HG02763 (cell line): Measurements from ENCODE around the gene GLCCI1.
"Not testable (repeated sequence)": the region's sequence is repeated elsewhere in the genome, so short reads cannot be mapped to it uniquely, and the experiment has no call there.

Experiments
- ATAC-seq: cut with Tn5 transposase; IDR thresholded peaks from one replicate; pipeline ENCODE4 v1.9.1; 2021; ENCODE audit warnings: mild to moderate bottlenecking, moderate library complexity; ENCODE audit not compliant: unreplicated experiment

The GLCCI1 gene

GRCh38 chr7:8086239-8086638 lies 117.6 kb downstream of the GLCCI1 start:
- ATAC-seq, result no peak

- no peak for ATAC-seq
These were observed 120.6 kb downstream of the GLCCI1 start for GRCh38 chr7:8089036-8089780.

GRCh38 chr7:8092140-8092539 lies 123.5 kb downstream of the GLCCI1 start:
- no peak for ATAC-seq

GRCh38 chr7:8094164-8095140 lies 125.9 kb downstream of the GLCCI1 start:
- no peak for ATAC-seq

- ATAC-seq, result not testable (repeated sequence)
These were observed 132.7 kb downstream of the GLCCI1 start for GRCh38 chr7:8101292-8101691.

- no peak for ATAC-seq
These were observed 134.7 kb downstream of the GLCCI1 start for GRCh38 chr7:8103282-8103681.

GRCh38 chr7:8105449-8106095 lies 137.0 kb downstream of the GLCCI1 start:
- ATAC-seq, result no peak

GRCh38 chr7:8109196-8110022 lies 140.8 kb downstream of the GLCCI1 start:
- no peak for ATAC-seq

- no peak for ATAC-seq
These were observed 142.8 kb downstream of the GLCCI1 start for GRCh38 chr7:8111282-8111960.

GRCh38 chr7:8112685-8113084 lies 144.1 kb downstream of the GLCCI1 start:
- ATAC-seq, result no peak

GRCh38 chr7:8113184-8113583 lies 144.6 kb downstream of the GLCCI1 start:
- no peak for ATAC-seq

GRCh38 chr7:8114175-8114574 lies 145.6 kb downstream of the GLCCI1 start:
- no peak for ATAC-seq

- ATAC-seq, result peak; percentile 81
These were observed 147.2 kb downstream of the GLCCI1 start for GRCh38 chr7:8115547-8116402.

GRCh38 chr7:8117195-8117594 lies 148.6 kb downstream of the GLCCI1 start:
- no peak for ATAC-seq

- ATAC-seq, result no peak
These were observed 150.7 kb downstream of the GLCCI1 start for GRCh38 chr7:8119262-8119661.

GRCh38 chr7:8120390-8121058 lies 151.9 kb downstream of the GLCCI1 start:
- no peak for ATAC-seq

- ATAC-seq, result no peak
These were observed 152.6 kb downstream of the GLCCI1 start for GRCh38 chr7:8121243-8121642.

GRCh38 chr7:8125680-8126444 lies 157.3 kb downstream of the GLCCI1 start:
- peak; percentile 67 for ATAC-seq
